ENCODE measurements around the gene PLXNA4. TPM values are rescaled to one million over a fixed set of nuclear protein-coding genes. Genes with fewer than 3 reads are reported as not detected.

PLXNA4 gene
- total RNA-seq, 1 donor from 2014 or later, result 0.38 TPM

- no peak overlapping the region for H3K4me3 Mint-ChIP-seq (ENCODE audit: low read depth)
- no peak for DNase-seq (ENCODE audit: low spot score, unreplicated experiment)
- H3K9me3 Mint-ChIP-seq (ENCODE audit: low read depth), result peaks cover 11% of the 10 kb centered on the region
Observed at GRCh38 chr7:132551886-132552285, 24.4 kb downstream of the PLXNA4 start.

GRCh38 chr7:132551439-132551838 lies 24.8 kb downstream of the PLXNA4 start:
- Mint-ChIP-seq H3K27ac (no peak overlapping the region), H3K4me3 (ENCODE audit: low read depth) (no peak overlapping the region), H3K4me1 (ENCODE audit: low read depth) (no peaks in the 10 kb centered on the region), H3K36me3 (ENCODE audit: insufficient read depth) (no peaks in the 10 kb centered on the region), H3K9me3 (ENCODE audit: low read depth) (peaks cover 11% of the 10 kb centered on the region), H3K27me3 (peaks cover 21% of the 10 kb centered on the region)
- TF ChIP-seq, protein P1, sequence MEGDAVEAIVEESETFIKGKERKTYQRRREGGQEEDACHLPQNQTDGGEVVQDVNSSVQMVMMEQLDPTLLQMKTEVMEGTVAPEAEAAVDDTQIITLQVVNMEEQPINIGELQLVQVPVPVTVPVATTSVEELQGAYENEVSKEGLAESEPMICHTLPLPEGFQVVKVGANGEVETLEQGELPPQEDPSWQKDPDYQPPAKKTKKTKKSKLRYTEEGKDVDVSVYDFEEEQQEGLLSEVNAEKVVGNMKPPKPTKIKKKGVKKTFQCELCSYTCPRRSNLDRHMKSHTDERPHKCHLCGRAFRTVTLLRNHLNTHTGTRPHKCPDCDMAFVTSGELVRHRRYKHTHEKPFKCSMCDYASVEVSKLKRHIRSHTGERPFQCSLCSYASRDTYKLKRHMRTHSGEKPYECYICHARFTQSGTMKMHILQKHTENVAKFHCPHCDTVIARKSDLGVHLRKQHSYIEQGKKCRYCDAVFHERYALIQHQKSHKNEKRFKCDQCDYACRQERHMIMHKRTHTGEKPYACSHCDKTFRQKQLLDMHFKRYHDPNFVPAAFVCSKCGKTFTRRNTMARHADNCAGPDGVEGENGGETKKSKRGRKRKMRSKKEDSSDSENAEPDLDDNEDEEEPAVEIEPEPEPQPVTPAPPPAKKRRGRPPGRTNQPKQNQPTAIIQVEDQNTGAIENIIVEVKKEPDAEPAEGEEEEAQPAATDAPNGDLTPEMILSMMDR (IDR thresholded peaks at IDR 0.05; ENCODE audit: unreplicated experiment), result no peak
- no peak for DNase-seq (ENCODE audit: low spot score, unreplicated experiment)

More at GRCh38 chr7:132551886-132552285, 24.4 kb downstream of the PLXNA4 start:
- no peaks in the 10 kb centered on the region for H3K4me1 Mint-ChIP-seq (ENCODE audit: low read depth)
- H3K27ac Mint-ChIP-seq, result no peak overlapping the region
- H3K36me3 Mint-ChIP-seq (ENCODE audit: insufficient read depth), result no peaks in the 10 kb centered on the region
- H3K27me3 Mint-ChIP-seq, result peaks cover 19% of the 10 kb centered on the region
- TF ChIP-seq, protein P1 (IDR thresholded peaks at IDR 0.05; ENCODE audit: unreplicated experiment), result no peak

GRCh38 chr7:132548489-132549078 lies 27.7 kb downstream of the PLXNA4 start:
- Mint-ChIP-seq H3K27me3 (peaks cover 30% of the 10 kb centered on the region), H3K4me3 (ENCODE audit: low read depth) (no peak overlapping the region), H3K36me3 (ENCODE audit: insufficient read depth) (no peaks in the 10 kb centered on the region), H3K4me1 (ENCODE audit: low read depth) (peaks cover 2% of the 10 kb centered on the region), H3K27ac (no peak overlapping the region), H3K9me3 (ENCODE audit: low read depth) (peaks cover 11% of the 10 kb centered on the region)
- TF ChIP-seq, protein P1 (IDR thresholded peaks at IDR 0.05; ENCODE audit: unreplicated experiment), result no peak
- no peak for DNase-seq (ENCODE audit: low spot score, unreplicated experiment)

GRCh38 chr7:132547821-132548220 lies 28.4 kb downstream of the PLXNA4 start:
- peaks cover 11% of the 10 kb centered on the region for H3K9me3 Mint-ChIP-seq (ENCODE audit: low read depth)
- H3K27ac Mint-ChIP-seq, result no peak overlapping the region
- DNase-seq (ENCODE audit: low spot score, unreplicated experiment), result no peak
- TF ChIP-seq, protein P1 (IDR thresholded peaks at IDR 0.05; ENCODE audit: unreplicated experiment), result no peak
- H3K36me3 Mint-ChIP-seq (ENCODE audit: insufficient read depth), result no peaks in the 10 kb centered on the region
- H3K4me3 Mint-ChIP-seq (ENCODE audit: low read depth), result no peak overlapping the region
- peaks cover 2% of the 10 kb centered on the region for H3K4me1 Mint-ChIP-seq (ENCODE audit: low read depth)
- peaks cover 32% of the 10 kb centered on the region for H3K27me3 Mint-ChIP-seq

DNA sequence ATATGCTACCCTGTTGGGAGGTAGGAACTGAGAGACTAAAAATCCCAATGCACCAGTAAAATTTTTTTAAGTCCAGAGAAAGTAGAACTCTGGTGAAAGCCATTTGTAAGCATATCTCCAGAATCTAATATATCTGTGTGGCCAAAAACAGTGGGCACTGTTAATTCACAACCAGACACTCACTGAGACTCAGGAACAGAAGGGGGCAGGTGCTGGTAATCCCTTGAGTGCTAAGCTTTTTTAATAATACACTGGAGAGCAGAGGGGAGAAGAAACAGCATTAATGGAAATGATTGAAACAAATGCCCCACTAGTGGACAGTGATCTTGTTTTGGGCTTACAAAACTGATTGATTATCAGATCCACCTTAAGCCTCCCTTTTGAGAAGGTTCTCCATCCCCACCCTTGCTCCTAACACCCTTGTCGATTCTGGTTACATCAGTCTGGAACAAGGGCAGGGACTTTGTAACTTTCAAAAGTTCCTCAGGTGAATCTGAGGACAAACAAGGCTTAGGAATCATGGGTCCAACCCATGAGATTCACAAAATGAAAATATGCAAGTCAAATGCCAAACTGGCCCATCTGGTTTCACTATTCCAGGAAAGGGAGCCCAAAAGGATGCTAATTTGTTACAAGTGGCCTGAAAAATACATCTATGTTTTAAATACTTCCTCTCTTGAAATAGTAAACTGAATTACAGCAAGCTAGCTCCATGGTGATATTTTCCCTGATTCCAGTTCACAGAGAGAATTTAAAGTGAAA lies 29.7 kb downstream of the PLXNA4 start:
- Mint-ChIP-seq H3K4me1 (ENCODE audit: low read depth) (peaks cover 2% of the 10 kb centered on the region), H3K9me3 (ENCODE audit: low read depth) (peaks cover 10% of the 10 kb centered on the region), H3K36me3 (ENCODE audit: insufficient read depth) (no peaks in the 10 kb centered on the region), H3K27me3 (peaks cover 32% of the 10 kb centered on the region), H3K4me3 (ENCODE audit: low read depth) (no peak overlapping the region), H3K27ac (no peak overlapping the region)
- DNase-seq (ENCODE audit: low spot score, unreplicated experiment), result no peak
- TF ChIP-seq, protein P1 (IDR thresholded peaks at IDR 0.05; ENCODE audit: unreplicated experiment), result no peak

Measured in progenitor cell of endocrine pancreas (in vitro differentiated cells).